Stimulated activated CD8-positive, alpha-beta memory T cell treated with anti-CD3 and anti-CD28 coated beads, Interleukin-15, amount 100 ng/mL, for 4 hours (primary cell): ENCODE measurements around the gene C3orf80.
"Not testable (repeated sequence)": the region's sequence is repeated elsewhere in the genome, so short reads cannot be mapped to it uniquely, and the experiment has no call there.

Experiments used
- DNase-seq, 2 donors: peaks; one replicate each; pipeline ENCODE4 v3.0.0-alpha.2; 2020; ENCODE audit warnings: low read depth in 2 of 2

Gene C3orf80

DNA sequence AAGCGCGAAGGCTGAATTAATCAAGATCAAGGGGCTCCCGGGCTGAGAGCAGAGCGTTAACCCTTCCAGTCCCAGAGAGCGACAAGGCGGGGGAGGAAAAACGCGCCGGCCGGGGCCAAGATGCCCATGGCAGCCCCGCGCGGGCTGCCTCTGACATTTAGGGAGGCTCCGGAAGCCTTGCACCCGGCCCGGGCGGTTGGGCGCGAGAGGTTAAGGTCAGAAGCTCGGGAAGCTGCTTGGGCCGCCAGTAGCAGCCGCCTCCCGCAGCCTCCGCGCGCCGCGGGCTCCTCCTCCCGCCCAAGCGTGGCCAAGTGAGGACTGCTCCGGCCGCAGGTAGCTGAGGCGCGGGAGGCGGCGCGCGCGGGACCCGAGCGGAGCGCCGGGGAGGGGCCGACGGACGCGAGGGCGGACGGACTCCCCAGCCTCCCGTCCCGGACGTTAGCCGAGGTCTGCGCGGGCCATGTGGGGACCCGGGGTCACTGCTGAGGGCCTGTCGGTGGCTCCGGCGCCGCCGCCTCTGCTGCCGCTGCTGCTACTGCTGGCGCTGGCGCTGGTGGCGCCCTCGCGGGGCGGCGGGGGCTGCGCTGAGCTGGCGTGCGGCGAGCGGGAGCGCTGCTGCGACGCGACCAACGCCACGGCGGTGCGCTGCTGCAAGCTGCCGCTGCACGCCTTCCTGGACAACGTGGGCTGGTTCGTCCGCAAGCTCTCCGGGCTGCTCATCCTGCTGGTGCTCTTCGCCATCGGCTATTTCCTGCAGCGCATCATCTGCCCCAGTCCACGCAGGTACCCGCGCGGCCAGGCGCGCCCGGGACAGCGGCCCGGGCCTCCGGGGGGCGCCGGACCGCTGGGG lies at the start of gene C3orf80:
Gene C3orf80 (plus strand): TSS at position 247 of the 850 bp plus-strand sequence. CDS start 214 bp downstream, at position 461.
- no peak for DNase-seq

GRCh38 chr3:160176923-160177322 lies 48.3 kb upstream of the C3orf80 start:
- DNase-seq = no peak

DNA sequence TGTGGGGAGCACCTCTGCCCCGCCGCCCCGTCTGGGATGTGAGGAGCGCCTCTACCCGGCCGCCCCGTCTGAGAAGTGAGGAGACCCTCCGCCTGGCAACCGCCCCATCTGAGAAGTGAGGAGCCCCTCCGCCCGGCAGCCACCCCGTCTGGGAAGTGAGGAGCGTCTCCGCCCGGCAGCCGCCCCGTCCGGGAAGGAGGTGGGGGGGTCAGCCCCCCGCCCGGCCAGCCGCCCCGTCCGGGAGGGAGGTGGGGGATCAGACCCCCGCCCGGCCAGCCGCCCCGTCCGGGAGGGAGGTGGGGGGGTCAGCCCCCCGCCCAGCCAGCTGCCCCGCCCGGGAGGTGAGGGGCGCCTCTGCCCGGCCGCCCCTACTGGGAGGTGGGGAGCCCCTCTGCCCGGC lies 46.6 kb upstream of the C3orf80 start:
- DNase-seq = not testable (repeated sequence)

DNA sequence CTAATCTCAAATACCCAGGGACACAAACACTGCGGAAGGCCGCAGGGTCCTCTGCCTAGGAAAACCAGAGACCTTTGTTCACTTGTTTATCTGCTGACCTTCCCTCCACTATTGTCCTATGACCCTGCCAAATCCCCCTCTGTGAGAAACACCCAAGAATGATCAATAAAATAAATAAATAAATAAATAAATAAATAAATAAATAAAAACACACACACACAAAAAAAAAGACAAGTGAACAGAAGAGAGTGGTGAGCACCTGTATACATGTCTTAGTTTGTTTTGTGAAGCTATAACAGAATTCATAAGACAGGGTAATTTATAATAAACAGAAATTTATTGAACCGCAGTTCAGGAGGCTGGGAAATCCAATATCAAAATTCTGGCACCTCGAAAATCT lies 45.8 kb upstream of the C3orf80 start:
- DNase-seq = not testable (repeated sequence)

GRCh38 chr3:160179906-160180305 lies 45.3 kb upstream of the C3orf80 start:
- no peak for DNase-seq

DNA sequence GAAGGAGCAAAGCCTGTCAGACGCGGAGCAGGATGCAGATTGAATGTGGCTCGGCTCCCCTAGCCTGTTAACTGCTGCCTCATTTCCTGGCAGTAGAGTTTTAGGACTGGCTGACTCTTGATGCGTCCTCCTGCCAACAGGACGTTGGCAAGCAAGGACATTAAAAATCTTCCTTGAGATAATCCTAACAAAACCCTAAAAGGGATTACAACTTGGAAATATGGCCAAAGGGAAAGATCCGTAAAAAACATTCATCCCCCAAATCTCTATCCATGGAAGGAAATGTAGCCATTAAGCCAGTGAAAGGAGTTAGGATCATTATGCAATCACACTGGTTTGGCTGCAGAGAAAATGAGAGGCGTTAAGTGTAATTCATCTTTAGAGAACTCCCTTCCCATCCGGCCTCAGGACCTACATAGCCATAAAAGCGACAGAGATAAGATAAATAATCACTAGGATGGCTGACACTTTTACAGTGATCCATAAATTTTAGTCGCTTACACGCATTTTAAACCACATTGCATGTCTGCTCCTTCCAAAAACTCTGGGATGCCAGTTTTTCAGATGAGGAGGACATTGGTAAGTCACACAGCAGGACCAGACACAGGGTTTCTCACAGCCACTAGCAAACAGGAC lies 44.5 kb upstream of the C3orf80 start:
- no peak for DNase-seq

- DNase-seq = no peak
Observed at GRCh38 chr3:160183345-160184076, 41.7 kb upstream of the C3orf80 start.

GRCh38 chr3:160184655-160185054 lies 40.6 kb upstream of the C3orf80 start:
- no peak for DNase-seq

GRCh38 chr3:160185751-160186150 lies 39.5 kb upstream of the C3orf80 start:
- no peak for DNase-seq

- no peak for DNase-seq
Observed at GRCh38 chr3:160187288-160187687, 37.9 kb upstream of the C3orf80 start.

- DNase-seq = no peak
Observed at GRCh38 chr3:160192310-160193029, 32.8 kb upstream of the C3orf80 start.

DNA sequence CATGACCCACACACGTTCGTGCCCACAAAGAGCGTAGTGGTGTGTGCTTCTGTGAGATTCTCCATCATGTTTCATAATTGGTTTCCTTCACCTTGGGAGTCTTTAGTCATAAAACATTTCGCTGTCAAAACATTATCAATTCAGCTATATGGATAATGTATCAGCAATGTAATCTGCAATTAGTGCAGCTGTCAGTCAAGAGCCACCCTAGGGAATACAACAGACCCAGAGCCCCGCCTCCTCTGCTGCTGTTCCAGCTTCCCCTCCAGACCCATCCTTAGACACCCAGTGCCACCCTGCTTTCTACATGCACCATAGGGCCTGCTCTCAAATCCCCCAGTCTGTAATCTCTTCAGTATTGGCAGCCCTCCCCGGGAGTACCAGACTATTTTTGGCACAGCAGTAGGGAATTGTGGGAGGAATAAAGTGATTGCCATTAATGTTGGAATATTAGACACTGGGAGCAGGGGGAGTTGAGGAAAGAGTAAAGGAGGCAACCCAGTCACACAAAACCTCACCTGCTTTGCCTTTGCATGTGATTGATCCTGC lies 31.5 kb upstream of the C3orf80 start:
- DNase-seq = no peak

- no peak for DNase-seq
Observed at GRCh38 chr3:160194438-160194837, 30.8 kb upstream of the C3orf80 start.

DNA sequence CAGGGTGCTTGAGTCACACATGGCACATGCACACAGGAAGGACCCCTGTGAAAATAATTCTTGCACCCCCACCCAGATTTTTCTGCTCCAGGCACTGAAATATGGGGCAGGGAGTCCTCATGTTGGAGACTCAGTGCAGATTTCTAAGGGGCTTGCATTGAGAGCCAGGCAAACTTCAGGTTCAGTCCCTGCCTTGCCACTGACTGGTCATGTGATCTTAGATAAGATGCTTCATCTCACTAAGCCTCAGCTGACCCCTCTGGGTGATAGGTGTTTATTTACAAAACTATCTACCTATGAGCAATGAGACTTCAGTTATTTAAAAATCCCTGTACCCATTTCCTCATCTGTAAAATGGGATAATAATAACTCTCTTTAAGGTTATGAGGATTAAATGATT lies 30.1 kb upstream of the C3orf80 start:
- DNase-seq = no peak

GRCh38 chr3:160196511-160197104 lies 28.6 kb upstream of the C3orf80 start:
- no peak for DNase-seq

- DNase-seq = no peak
Observed at GRCh38 chr3:160199108-160199507, 26.1 kb upstream of the C3orf80 start.

DNA sequence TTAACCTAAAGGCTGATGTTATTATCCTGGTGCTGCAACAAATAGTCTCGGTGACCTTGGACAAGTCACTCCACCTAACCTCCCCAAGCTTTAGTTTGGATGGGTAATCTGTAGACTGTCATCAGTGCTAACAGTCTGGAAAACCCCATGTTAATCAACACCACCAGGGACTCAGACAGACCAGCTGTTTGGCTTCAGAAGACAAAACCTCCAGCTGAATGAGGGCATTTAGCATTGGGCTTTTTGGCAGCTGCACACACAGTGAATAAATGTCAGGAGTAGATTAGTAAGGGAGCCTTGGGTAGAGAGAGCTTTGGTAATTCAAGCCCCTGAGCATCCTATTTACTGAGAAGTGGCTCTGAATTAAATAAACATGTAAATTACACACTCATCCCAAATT lies 24.9 kb upstream of the C3orf80 start:
- no peak for DNase-seq

DNA sequence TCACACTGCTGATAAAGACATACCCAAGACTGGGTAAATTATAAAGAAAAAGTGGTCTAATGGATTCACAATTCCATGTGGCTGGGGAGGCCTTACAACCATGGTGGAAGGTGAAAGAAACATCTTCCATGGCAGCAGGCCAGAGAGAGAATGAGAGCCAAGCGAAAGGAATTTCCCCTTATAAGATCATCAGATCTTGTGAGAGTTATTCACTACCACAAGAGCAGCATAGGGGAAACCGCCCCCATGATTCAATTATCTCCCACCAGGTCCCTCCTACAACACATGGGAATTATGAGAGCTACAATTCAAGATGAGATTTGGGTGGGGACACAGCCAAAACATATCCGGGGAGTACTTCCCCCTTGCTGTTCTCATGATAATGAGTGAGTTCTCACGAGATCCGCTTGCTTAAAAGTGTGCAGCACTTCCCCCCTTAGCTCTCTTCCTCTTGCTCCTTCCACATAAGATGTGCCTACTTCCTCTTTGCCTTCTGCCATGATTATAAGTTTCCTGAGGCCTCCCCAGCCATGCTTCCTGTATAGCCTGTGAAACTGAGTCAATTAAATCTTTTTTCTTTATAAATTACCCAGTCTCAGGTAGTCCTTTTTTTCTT lies 20.7 kb upstream of the C3orf80 start:
- DNase-seq = not testable (repeated sequence)

DNA sequence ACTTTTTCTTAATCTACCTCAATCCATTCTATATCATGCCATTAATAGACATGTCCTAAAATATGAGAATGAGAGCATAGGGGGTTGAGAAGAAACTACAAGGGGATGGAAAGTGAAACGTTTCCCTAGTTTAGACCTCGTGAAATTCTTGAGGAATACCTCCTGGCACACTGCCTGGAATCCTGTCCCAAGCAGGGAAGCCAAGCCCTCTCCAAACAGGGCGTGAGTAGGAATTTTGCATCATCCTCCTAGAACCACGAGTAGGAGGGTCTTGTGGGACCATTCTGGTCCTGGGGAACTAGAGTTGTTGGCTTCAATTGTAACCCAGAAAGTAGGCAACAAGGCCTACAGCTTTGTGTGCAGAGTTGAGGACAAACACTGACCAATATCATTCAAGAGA lies 19.6 kb upstream of the C3orf80 start:
- DNase-seq = no peak

DNA sequence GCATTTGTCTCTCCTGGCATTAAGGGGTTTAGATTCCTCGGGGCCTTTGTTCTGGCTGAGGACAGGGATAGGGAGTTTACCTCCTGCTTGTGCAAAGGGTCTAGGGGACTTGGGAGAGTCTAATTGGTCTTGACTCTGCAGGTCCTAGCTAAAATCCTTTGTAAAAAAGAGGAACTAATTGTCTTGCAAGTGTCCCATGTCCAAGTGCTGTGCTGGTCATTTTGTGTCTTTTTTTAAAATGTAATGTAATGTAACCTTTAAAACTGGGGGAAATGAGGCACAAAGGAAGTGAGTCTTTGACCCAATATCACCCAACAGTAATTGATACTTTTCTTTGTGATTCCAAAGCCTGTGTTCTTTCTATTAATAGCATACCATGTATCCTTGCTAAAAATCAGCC lies 14.9 kb upstream of the C3orf80 start:
- no peak for DNase-seq

- no peak for DNase-seq
Observed at GRCh38 chr3:160210799-160211221, 14.4 kb upstream of the C3orf80 start.
